Measurements from ENCODE around the gene FRK. TPM values are rescaled to one million over a fixed set of nuclear protein-coding genes. Genes with fewer than 3 reads are reported as not detected.

The FRK gene
- total RNA-seq, 1 experiment from 2014 or later = 0.82 TPM

- peaks cover 13% of the 10 kb centered on the region for H3K27me3 Mint-ChIP-seq (ENCODE audit: insufficient read depth, unreplicated experiment)
- CTCF ChIA-PET = no interaction called here
- no TSS peak for BruUV-seq (replicated peaks)
- no peak for DNase-seq (ENCODE audit: unreplicated experiment)
- H3K4me3 Mint-ChIP-seq (ENCODE audit: unreplicated experiment) = no peak overlapping the region
- POLR2A ChIA-PET = no interaction called here
- intact Hi-C loops (cut with micrococcal nuclease) = no loop called here
- H3K36me3 Mint-ChIP-seq (ENCODE audit: insufficient read depth, unreplicated experiment) = no peaks in the 10 kb centered on the region
- peaks cover 2% of the 10 kb centered on the region for H3K4me1 Mint-ChIP-seq (ENCODE audit: insufficient read depth, unreplicated experiment)
- H3K27ac Mint-ChIP-seq (ENCODE audit: low read depth, unreplicated experiment) = no peak overlapping the region
- no peaks in the 10 kb centered on the region for H3K9me3 Mint-ChIP-seq (ENCODE audit: unreplicated experiment)
- TF ChIP-seq CTCF (IDR thresholded peaks at IDR 0.05; ENCODE audit: unreplicated experiment) = no peak
Measured at GRCh38 chr6:115885636-115886366, 174.9 kb downstream of the FRK start.

- no TSS peak for BruUV-seq (replicated peaks)
- intact Hi-C loops (cut with micrococcal nuclease) = no loop called here
- TF ChIP-seq CTCF (IDR thresholded peaks at IDR 0.05; ENCODE audit: unreplicated experiment) = no peak
- Mint-ChIP-seq H3K27ac (ENCODE audit: low read depth, unreplicated experiment) (no peak overlapping the region), H3K27me3 (ENCODE audit: insufficient read depth, unreplicated experiment) (peaks cover 13% of the 10 kb centered on the region), H3K36me3 (ENCODE audit: insufficient read depth, unreplicated experiment) (no peaks in the 10 kb centered on the region), H3K9me3 (ENCODE audit: unreplicated experiment) (no peaks in the 10 kb centered on the region), H3K4me3 (ENCODE audit: unreplicated experiment) (no peak overlapping the region), H3K4me1 (ENCODE audit: insufficient read depth, unreplicated experiment) (no peaks in the 10 kb centered on the region)
- ChIA-PET POLR2A (interaction anchor here (0.6 kb wide), 1 partner anchor 13 kb away, joined by 3 read pairs; no protein-coding TSS in a partner anchor), CTCF (interaction anchor here (1.4 kb wide), 1 partner anchor 14 kb away, joined by 3 read pairs; no protein-coding TSS in a partner anchor)
- DNase-seq (ENCODE audit: unreplicated experiment) = no peak
Measured at GRCh38 chr6:115882771-115883170, 177.9 kb downstream of the FRK start.

GRCh38 chr6:115882174-115882573 lies 178.5 kb downstream of the FRK start:
- Mint-ChIP-seq H3K27me3 (ENCODE audit: insufficient read depth, unreplicated experiment) (peaks cover 17% of the 10 kb centered on the region), H3K4me3 (ENCODE audit: unreplicated experiment) (no peak overlapping the region), H3K9me3 (ENCODE audit: unreplicated experiment) (no peaks in the 10 kb centered on the region), H3K36me3 (ENCODE audit: insufficient read depth, unreplicated experiment) (no peaks in the 10 kb centered on the region), H3K27ac (ENCODE audit: low read depth, unreplicated experiment) (no peak overlapping the region), H3K4me1 (ENCODE audit: insufficient read depth, unreplicated experiment) (no peaks in the 10 kb centered on the region)
- no peak for DNase-seq (ENCODE audit: unreplicated experiment)
- no TSS peak for BruUV-seq (replicated peaks)
- ChIA-PET CTCF (interaction anchor here (1.4 kb wide), 1 partner anchor 15 kb away, joined by 3 read pairs; no protein-coding TSS in a partner anchor), POLR2A (interaction anchor here (0.6 kb wide), 1 partner anchor 13 kb away, joined by 3 read pairs; no protein-coding TSS in a partner anchor)
- TF ChIP-seq CTCF (IDR thresholded peaks at IDR 0.05; ENCODE audit: unreplicated experiment) = no peak
- intact Hi-C loops (cut with micrococcal nuclease) = no loop called here

Other genes starting within 250 kb of the FRK start
- 16.5 and 27.6 TPM in 2 replicates for gene NT5DC1, start 40.0 kb upstream of the FRK start, total RNA-seq (2022)
- not detected in 2 replicates for gene COL10A1, start 65.2 kb upstream of the FRK start, total RNA-seq (2022)
- gene TSPYL4, start 193.2 kb upstream of the FRK start, total RNA-seq (2022) = 9.1 and 9.8 TPM in 2 replicates
- gene TSPYL1, start 219.0 kb upstream of the FRK start, total RNA-seq (2022) = 67.4 and 85.0 TPM in 2 replicates